Body of pancreas (tissue), 4 donors: ENCODE data around the gene CEBPG. TPM values are rescaled to one million over a fixed set of nuclear protein-coding genes. Genes with fewer than 3 reads are reported as not detected.

Experiments
- ATAC-seq: fragments of 150-250 bp; one replicate; pipeline ENCODE4 v1.9.1; 2016
- DNase-seq, 4 donors: peaks; one replicate each; pipeline ENCODE4 v3.0.0-alpha.2; 2019
- H3K27ac ChIP-seq, 4 donors: fragments of 200-600 bp; sonication (generic); 1 replicate in 3 of 4; 2 replicates in 1 of 4; pipeline versions ENCODE4 v1.5.1 to v1.6.1; 2016 to 2019; ENCODE audit warnings: mild to moderate bottlenecking in 1 of 4, mixed read lengths in 1 of 4, moderate library complexity in 1 of 4
- H3K27me3 ChIP-seq, 2 donors: fragments of 200-600 bp; sonication (generic); one replicate each; pipeline ENCODE4 v1.6.0; 2016; ENCODE audit warnings: mild to moderate bottlenecking in 1 of 2
- H3K36me3 ChIP-seq, 2 donors: fragments of 200-600 bp; sonication (generic); replicated peaks in 1 of 2; 2 replicates each; pipeline ENCODE4 v1.5.1; 2016; ENCODE audit warnings: low read depth in 2 of 2; ENCODE audit not compliant: insufficient read depth in 1 of 2
- H3K4me1 ChIP-seq: fragments of 200-600 bp; sonication (generic); one replicate; pipeline ENCODE4 v1.6.0; 2016
- H3K4me3 ChIP-seq, 2 donors: fragments of 200-600 bp; sonication (generic); 1 replicate in 1 of 2; 2 replicates in 1 of 2; pipeline ENCODE4 v1.5.1; 2016 to 2019
- H3K9me3 ChIP-seq, 3 donors: fragments of 200-600 bp; sonication (generic); 1 replicate in 2 of 3; 2 replicates in 1 of 3; pipeline ENCODE4 v1.5.1; 2016
- CTCF ChIP-seq, 7 experiments: fragments of 450-650 bp in 4 of 7; fragments of 200-600 bp in 3 of 7; sonication (generic) in 3 of 7; IDR thresholded peaks; one replicate each; pipeline ENCODE4 v1.5.1; 2016 to 2019; ENCODE audit warnings: antibody characterized with exemption in 7 of 7
- POLR2A ChIP-seq, 3 donors: fragments of 450-650 bp; IDR thresholded peaks; one replicate each; pipeline ENCODE4 v1.6.1; 2016; ENCODE audit warnings: antibody characterized with exemption in 3 of 3, mild to moderate bottlenecking in 2 of 3
- WGBS, 2 donors: methylation state at CpG; one replicate each; pipeline ENCODE4 v1.1.5; 2017; 5-methylcytosine and 5-hydroxymethylcytosine counted together
- intact Hi-C: fragments of 100-400 bp; cut with DNase I; formaldehyde crosslinking; loops from one replicate; pipeline ENCODE4 v1.15.1; 2023
- total RNA-seq, 2 donors: library from RNA; depleted of rRNA; stranded (reverse); fragments of >200 nt; gene quantifications; one replicate each; pipeline ENCODE4 v1.1.0, GENCODE V29; 2016

Gene CEBPG
- total RNA-seq, 2 donors from 2014 or later = 13.2 to 16.3 TPM

DNA sequence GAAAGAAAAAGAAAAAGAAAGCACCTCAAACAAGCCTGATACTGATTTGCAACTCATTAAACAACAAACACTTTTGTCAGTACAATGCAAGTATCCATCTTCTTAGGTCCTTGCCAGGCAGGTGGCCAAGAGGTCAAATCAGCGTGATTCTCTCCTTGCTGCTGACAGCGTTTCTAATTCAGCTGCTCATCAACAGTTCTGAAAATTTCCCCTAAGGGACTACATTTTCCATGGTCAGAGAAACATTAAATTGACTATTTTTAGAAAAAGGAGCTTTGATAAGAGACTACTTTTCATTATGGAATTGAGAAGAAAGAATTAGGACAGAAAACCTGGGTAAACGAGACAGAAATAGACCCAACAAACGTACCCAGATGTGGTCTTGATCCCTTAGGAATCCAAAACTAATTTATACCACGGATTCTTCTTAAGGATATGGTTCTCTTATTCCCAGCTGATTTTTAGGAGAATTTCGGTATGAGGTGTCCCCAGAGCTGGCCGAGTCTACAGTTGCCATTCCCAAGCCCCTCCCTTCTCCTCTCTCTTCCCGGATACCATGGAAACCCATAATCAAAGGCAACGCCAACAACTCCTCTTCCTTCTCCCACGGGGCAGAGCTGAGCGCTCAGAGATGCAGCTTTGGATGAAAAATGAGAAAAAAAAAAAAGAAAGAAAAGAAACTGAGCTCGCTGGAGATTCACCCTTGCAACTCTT, 29.5 kb upstream of the CEBPG start:
- no peaks in the 10 kb centered on the region for H3K4me1 ChIP-seq
- DNase-seq = peak in 1 of 4 donors; percentile 6
- intact Hi-C loops = no loop called here
- no peak for ATAC-seq
- WGBS, 2 donors = 16 to 24% methylated on average over 12 of the region's 12 CpGs
- no peaks in the 10 kb centered on the region for H3K36me3 ChIP-seq
- H3K27me3 ChIP-seq = no peaks in the 10 kb centered on the region
- TF ChIP-seq CTCF (IDR thresholded peaks at IDR 0.05) = no peak
- TF ChIP-seq POLR2A (IDR thresholded peaks at IDR 0.05) = no peak
- H3K27ac ChIP-seq = no peak overlapping the region
- H3K9me3 ChIP-seq = no peaks in the 10 kb centered on the region
- H3K4me3 ChIP-seq = no peak overlapping the region

- Histone ChIP-seq H3K9me3 (no peaks in the 10 kb centered on the region), H3K4me3 (no peak overlapping the region), H3K27me3 (no peaks in the 10 kb centered on the region), H3K27ac (no peak overlapping the region), H3K4me1 (no peaks in the 10 kb centered on the region), H3K36me3 (no peaks in the 10 kb centered on the region)
- 42 to 47% methylated on average over 4 of the region's 4 CpGs for WGBS, 2 donors
- TF ChIP-seq CTCF (IDR thresholded peaks at IDR 0.05) (no peak), POLR2A (IDR thresholded peaks at IDR 0.05) (no peak)
- DNase-seq (no peak), ATAC-seq (no peak)
- intact Hi-C loops = no loop called here
Observed at GRCh38 chr19:33344573-33344925, 29.0 kb upstream of the CEBPG start.

DNA sequence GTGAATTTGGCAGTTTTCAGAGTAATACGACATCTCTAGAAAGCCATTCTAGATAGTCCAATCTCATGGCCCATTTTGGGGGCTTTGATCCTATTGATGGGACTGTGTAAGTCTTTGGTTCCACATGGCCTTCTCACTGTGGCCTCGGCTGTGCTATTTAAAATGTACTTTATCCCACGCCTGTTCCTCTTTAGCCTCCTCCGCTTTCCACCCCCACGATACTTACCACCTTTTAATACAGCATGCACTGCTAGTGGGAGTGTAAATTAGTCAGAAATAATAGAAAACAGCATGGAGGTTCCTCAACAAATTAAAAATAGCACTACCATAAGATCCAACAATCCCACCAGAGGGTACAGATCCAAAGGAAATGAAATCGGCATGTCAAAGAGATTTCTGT, 28.3 kb upstream of the CEBPG start:
- no peak for ATAC-seq
- intact Hi-C loops = no loop called here
- WGBS, 2 donors = 85 to 87% methylated on average over 6 of the region's 6 CpGs

GRCh38 chr19:33346665-33347064, 26.8 kb upstream of the CEBPG start:
- ATAC-seq (no peak), DNase-seq (no peak)
- TF ChIP-seq CTCF (IDR thresholded peaks at IDR 0.05) (no peak), POLR2A (IDR thresholded peaks at IDR 0.05) (no peak)
- Histone ChIP-seq H3K27me3 (no peaks in the 10 kb centered on the region), H3K27ac (no peak overlapping the region), H3K9me3 (no peaks in the 10 kb centered on the region), H3K4me1 (no peaks in the 10 kb centered on the region), H3K36me3 (no peaks in the 10 kb centered on the region), H3K4me3 (no peak overlapping the region)
- intact Hi-C loops = no loop called here

More for the DNA sequence above, 28.3 kb upstream of the CEBPG start:
- TF ChIP-seq POLR2A (IDR thresholded peaks at IDR 0.05) (no peak), CTCF (IDR thresholded peaks at IDR 0.05) (no peak)
- H3K27me3 ChIP-seq = no peaks in the 10 kb centered on the region
- H3K9me3 ChIP-seq = no peaks in the 10 kb centered on the region
- no peaks in the 10 kb centered on the region for H3K4me1 ChIP-seq
- H3K36me3 ChIP-seq = no peaks in the 10 kb centered on the region
- DNase-seq = no peak
- no peak overlapping the region for H3K4me3 ChIP-seq
- no peak overlapping the region for H3K27ac ChIP-seq

- WGBS, 2 donors = 76 to 86% methylated on average over 6 to 10 of the region's 10 CpGs
- Histone ChIP-seq H3K4me3 (no peak overlapping the region), H3K27me3 (no peaks in the 10 kb centered on the region), H3K9me3 (no peaks in the 10 kb centered on the region), H3K27ac (no peak overlapping the region), H3K4me1 (no peaks in the 10 kb centered on the region), H3K36me3 (no peaks in the 10 kb centered on the region)
- TF ChIP-seq POLR2A (IDR thresholded peaks at IDR 0.05) = no peak
- DNase-seq (no peak), ATAC-seq (no peak)
- intact Hi-C loops = no loop called here
Observed at GRCh38 chr19:33347300-33347699, 26.2 kb upstream of the CEBPG start.
